HG02970 (cell line): ENCODE results near the gene TRIB2.

Experiments
- ATAC-seq: cut with Tn5 transposase; IDR thresholded peaks from one replicate; pipeline ENCODE4 v1.9.1; 2021; ENCODE audit warnings: mild to moderate bottlenecking, moderate library complexity, moderate number of reproducible peaks; ENCODE audit not compliant: unreplicated experiment, low FRiP score

TRIB2 gene

DNA sequence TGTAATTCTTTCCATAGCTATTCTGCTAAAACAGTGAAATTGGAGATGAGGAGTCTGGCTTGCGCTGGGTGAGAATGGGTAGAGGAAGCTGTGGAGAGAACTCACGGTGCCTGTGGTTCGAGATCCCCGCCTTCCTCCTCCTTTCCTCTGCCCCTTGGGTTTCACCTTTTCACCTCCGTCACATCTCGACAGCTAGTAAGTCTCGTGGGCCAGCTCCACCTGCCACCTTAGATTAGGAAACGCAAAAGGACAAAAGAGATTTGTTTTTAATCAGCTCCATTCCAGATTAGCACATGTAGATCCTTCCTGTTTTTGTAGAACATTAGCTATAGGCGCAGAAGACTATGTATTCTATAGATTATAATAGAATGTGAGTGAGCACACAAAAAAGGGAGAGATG lies 20.6 kb downstream of the TRIB2 start:
- ATAC-seq: no peak

DNA sequence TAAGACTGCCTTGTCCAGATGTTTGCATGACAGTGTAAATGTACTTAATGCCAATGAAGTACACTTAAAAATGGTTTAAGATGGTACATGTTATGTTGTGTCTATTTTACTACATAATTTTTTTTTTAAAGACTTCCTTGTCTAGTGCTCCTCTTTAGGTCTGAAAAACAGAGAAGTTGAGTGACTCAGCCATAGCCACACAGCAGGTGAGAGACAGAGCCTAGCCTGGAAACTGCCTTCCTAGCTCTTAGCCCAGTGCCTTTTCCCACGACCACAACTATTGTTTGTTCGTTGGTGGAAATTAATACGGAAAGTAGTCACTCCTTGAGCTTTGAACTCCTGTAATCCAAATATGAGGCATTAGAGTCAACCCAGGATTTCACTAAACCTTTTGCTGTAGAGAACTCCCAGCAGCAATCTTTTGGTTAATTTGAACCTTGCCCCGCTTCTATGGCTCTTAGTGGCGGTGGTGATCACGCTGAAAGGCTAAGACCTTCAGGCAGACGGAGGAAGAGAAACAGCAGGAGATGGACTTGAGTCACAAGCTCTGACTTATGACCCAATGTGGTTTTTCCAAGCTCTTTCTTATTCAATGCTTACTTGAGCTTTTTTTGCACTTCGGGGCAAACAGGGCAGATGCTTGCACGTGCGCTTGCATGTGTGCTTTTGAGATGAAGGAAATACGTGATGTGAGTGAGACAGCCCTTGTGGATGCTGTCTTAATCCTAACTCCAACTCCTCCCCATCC lies 21.2 kb downstream of the TRIB2 start:
- ATAC-seq: no peak

- ATAC-seq: no peak
These were observed 23.1 kb downstream of the TRIB2 start for GRCh38 chr2:12739721-12740254.

DNA sequence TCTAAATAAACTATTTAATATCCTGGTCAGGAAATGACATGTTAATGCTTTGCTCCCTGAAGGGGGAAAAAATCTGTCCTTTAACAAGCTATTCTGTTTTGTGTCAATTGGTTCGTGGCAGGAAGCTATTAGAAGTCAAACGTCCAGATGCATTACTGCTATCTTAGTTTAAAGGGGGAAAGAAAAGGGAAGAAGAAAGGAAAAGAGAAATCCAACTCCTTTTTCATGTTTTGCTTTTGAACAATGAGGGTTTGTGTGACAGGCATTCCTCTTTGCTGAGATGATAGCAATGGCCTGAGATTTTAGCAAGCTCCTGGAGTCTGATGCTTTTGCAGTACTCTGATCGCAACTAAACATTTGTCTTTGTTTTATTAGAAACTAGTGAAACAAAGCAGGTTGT lies 24.6 kb downstream of the TRIB2 start:
- no peak for ATAC-seq

GRCh38 chr2:12742891-12743290 lies 26.2 kb downstream of the TRIB2 start:
- no peak for ATAC-seq

GRCh38 chr2:12750166-12750905 lies 33.6 kb downstream of the TRIB2 start:
- ATAC-seq: no peak

DNA sequence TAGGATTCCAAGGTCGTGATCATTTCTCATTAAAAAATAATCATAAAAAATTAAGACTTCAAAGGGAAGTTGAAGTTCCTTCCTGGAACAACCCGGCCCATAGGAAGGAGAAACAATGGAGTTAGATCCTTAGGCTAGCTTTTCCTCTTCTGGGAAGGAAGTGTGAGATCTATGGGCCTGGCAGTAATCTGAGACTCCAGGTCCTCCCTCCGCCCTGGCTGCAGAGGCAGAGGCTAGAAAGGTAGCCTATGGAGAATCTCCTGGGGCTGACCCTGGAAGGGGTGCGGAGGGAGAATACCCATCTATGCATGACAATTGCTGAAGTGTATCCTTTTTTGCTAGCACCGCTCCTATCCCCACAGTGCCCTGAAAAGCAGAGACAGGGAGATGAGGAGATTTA lies 37.9 kb downstream of the TRIB2 start:
- no peak for ATAC-seq

DNA sequence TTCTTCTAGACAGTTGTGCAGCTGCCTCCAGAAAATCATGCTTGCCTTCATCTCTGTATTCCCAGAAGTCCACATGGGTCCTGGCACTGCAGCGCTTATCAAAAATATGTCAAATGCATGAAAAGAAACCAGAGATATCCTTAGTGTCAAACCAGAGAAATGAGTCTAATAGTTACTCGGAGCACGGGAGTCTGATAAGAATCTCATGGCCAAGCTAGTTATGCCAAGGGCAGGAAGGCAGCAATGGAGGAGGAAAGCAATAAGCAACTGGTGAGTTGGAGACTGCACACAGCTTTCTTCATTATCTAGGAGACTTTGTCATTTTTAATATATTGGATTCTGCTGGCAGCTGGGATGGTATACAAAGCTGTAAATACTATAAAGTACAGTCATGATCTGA lies 38.6 kb downstream of the TRIB2 start:
- ATAC-seq: no peak

DNA sequence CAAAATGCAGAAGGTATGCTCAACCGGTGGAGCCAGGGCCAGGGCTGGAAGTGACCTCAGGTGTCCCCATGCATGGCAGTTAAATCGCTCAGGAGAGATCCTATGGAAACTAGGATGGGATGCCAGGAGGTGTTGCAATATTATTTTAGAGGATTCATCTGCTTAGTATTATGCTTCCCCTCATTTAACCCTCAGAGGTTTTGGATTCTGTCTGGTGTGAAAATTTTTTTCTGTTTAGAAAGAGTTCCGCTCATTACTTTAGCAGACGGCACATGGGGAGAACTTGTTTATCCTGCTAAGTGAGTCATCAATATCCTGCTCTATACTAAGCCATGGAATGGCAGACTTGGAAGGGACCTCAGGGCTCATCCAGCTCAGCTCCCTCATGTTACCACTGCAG lies 42.5 kb downstream of the TRIB2 start:
- no peak for ATAC-seq

GRCh38 chr2:12761104-12761503 lies 44.4 kb downstream of the TRIB2 start:
- ATAC-seq: no peak

DNA sequence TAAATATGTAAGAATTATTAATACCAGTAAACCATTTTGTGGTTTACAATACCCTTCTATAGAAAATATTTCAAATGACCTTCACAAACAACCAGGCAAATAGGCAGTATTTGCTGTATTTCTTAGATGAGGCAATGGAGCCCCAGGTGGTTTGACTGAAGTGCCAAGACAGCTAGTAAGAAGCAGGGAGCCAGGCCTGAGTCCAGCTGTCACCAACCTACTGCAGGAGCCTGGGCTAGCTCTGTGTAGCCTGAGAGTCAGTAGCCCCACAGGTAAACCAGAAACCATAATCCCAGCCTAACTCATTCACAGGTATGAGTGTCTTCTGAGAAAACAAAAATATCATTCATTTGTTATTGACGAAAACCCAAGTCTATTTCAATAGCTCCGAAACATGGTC lies 45.6 kb downstream of the TRIB2 start:
- no peak for ATAC-seq

DNA sequence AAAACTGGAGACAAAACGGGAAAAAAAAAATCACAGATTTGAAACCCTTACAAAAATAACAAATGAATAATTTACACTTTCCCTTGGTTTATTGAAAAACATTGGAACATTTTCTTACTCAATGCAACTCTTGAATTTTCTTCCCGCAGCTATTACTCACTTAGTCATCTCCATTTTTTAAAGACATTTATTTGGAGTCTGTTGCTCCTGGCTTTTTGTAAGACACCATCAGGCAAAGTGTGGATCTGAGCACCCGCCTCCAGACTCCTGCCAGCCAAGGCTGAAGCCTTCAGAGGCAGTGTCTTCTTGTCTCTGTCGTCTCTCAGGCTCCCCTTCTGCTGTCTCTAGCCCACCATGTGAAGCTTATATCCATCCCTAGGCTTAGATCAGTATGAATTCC lies 46.2 kb downstream of the TRIB2 start:
- no peak for ATAC-seq

DNA sequence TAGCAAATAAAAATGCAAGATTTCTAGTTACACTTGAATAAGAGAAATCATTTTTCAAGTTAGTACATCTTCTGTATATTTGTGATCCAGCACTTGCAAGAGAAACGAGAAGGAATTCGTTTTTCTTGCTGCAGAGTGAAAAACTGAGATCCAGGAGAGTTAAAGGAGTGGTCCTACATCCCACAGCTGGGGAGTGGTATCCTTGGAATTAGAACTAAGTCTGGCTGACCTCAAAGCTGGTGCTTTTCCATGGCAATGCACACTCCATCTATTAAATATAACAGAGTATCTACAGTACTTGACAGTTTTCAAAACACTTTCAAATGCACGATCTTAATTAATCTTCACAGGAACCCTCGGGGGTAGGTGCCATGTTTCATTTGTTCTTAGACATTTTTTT lies 46.8 kb downstream of the TRIB2 start:
- ATAC-seq: no peak

DNA sequence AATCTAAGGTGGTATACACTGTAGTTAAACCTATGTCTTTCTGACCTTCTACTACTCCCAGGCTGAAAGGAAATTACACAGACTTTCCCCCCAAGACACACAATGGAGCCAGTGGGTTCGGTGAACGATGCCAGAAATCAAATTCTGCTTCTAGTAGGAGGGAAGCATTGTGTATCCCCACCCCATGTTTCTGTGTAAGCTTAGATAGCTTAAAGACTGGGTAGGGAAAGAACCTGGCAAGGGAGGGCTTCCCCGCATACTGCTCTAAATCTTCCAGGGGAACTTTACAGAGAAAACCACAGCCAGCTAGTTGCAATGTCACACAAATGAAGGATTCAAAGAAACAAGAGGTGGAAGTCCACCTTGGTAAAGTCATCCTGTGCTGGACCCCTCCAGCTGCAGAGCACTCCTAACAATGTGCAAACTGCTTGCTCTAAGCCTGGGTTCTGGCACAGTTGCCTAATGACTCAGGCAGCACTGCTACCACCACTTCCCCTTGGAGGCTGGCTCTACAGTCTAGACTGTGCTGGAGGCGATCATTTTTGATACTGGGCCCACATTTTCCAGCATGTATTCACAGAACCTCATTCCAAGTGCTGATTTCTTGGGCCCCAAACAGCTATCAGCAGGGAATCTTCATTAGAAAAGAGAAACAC lies 47.5 kb downstream of the TRIB2 start:
- ATAC-seq: no peak

GRCh38 chr2:12764849-12765605 lies 48.3 kb downstream of the TRIB2 start:
- no peak for ATAC-seq

GRCh38 chr2:12766421-12766879 lies 49.7 kb downstream of the TRIB2 start:
- ATAC-seq: no peak

- ATAC-seq: no peak
These were observed 50.8 kb downstream of the TRIB2 start for GRCh38 chr2:12767541-12767940.

- ATAC-seq: no peak
These were observed 51.4 kb downstream of the TRIB2 start for GRCh38 chr2:12767996-12768624.

DNA sequence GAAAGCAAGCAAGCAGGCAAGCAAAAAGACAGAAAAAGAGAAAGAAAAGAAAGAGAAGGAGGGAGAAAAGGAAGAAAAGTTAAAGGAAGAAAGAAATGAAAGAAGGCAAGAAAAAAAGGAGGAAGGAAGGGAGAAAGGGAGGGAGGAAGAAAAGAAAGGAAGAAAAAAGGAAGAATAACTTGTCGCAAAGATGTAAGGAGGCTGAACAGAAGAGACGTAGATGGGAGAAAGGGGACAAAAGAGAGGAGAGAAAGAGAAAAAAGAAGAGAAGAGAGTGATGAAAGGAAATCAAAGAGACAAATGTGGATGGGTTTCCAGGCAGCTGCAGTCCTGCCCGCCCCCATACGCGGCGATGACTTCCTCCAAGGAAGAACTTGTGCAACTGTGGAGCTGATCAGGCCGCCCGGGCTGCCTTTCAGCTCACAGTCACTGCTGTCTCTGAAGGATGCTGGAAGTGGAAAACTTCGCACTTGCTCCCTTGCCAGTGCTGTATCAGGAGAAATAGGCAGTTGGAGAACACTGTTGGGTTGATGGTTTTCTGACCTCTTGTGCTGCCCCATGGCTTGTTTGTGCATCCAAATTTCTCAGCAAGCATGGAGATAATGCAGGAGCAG lies 52.9 kb downstream of the TRIB2 start:
- no peak for ATAC-seq
